OCI-LY1 (cell line): ENCODE measurements around the gene DCLRE1A.

ENCODE experiments used
- H2AFZ ChIP-seq: fragments of 200-600 bp; sonication (generic), shearing (Covaris generic); 2 replicates; pipeline ENCODE4 v1.6.0; 2014; ENCODE audit warnings: antibody characterized with exemption, mild to moderate bottlenecking, low read length
- H3F3A ChIP-seq: fragments of 200-600 bp; sonication (generic), shearing (Covaris generic); 2 replicates; pipeline ENCODE4 v1.6.0; 2014; ENCODE audit warnings: mild to moderate bottlenecking, antibody characterized with exemption, low read length, moderate library complexity; ENCODE audit not compliant: insufficient read depth
- H3K27ac ChIP-seq: fragments of 200-600 bp; sonication (generic); 2 replicates; pipeline ENCODE4 v1.5.1; 2014; ENCODE audit warnings: low read length, mixed run types, mild to moderate bottlenecking, low read depth; ENCODE audit not compliant: poor library complexity, severe bottlenecking
- H3K27me3 ChIP-seq: fragments of 200-600 bp; sonication (generic); 2 replicates; pipeline ENCODE4 v1.6.0; 2014; ENCODE audit warnings: antibody characterized with exemption, mild to moderate bottlenecking, low read length, moderate library complexity; ENCODE audit not compliant: insufficient read depth
- H3K36me3 ChIP-seq: fragments of 200-600 bp; sonication (generic); 2 replicates; pipeline ENCODE4 v1.6.1; 2014; ENCODE audit warnings: mild to moderate bottlenecking, antibody characterized with exemption, low read length, moderate library complexity, mixed read lengths; ENCODE audit not compliant: insufficient read depth
- H3K4me1 ChIP-seq: fragments of 200-600 bp; sonication (generic); 2 replicates; pipeline ENCODE4 v1.5.1; 2014; ENCODE audit warnings: mild to moderate bottlenecking, low read length, moderate library complexity; ENCODE audit not compliant: insufficient read depth, severe bottlenecking
- H3K4me2 ChIP-seq: fragments of 200-600 bp; sonication (generic), shearing (Covaris generic); 2 replicates; pipeline ENCODE4 v1.6.1; 2014; ENCODE audit warnings: low read length
- H3K4me3 ChIP-seq: fragments of 200-600 bp; sonication (generic); 2 replicates; pipeline ENCODE4 v1.5.1; 2014; ENCODE audit warnings: low read length, low read depth, mild to moderate bottlenecking, mixed read lengths; ENCODE audit not compliant: poor library complexity, severe bottlenecking
- H3K79me2 ChIP-seq: fragments of 200-600 bp; shearing (Covaris generic); 2 replicates; pipeline ENCODE4 v1.6.1; 2016; ENCODE audit warnings: mixed run types, low read length, mixed read lengths; ENCODE audit not compliant: insufficient read depth
- H3K9ac ChIP-seq: fragments of 200-600 bp; sonication (generic), shearing (Covaris generic); 2 replicates; pipeline ENCODE4 v1.6.1; 2014; ENCODE audit warnings: mild to moderate bottlenecking, low read length, mixed read lengths
- H3K9me2 ChIP-seq: fragments of 200-600 bp; sonication (generic), shearing (Covaris generic); 2 replicates; pipeline ENCODE4 v1.6.1; 2014; ENCODE audit warnings: low read depth, mild to moderate bottlenecking, low read length, mixed read lengths
- H3K9me3 ChIP-seq: fragments of 200-600 bp; shearing (Covaris generic); 2 replicates; pipeline ENCODE4 v1.6.1; 2014; ENCODE audit warnings: low read length, mixed read lengths
- H4K20me1 ChIP-seq: fragments of 200-600 bp; sonication (generic), shearing (Covaris generic); 2 replicates; pipeline ENCODE4 v1.6.0; 2016; ENCODE audit warnings: mild to moderate bottlenecking, low read length; ENCODE audit not compliant: insufficient read depth
- CTCF ChIP-seq: fragments of 200-600 bp; sonication (generic), shearing (Covaris generic); IDR thresholded peaks from 2 replicates; pipeline ENCODE4 v1.5.1; 2017; ENCODE audit warnings: mild to moderate bottlenecking, antibody characterized with exemption, low read length, moderate library complexity, mixed read lengths
- EZH2 ChIP-seq: fragments of 200-600 bp; sonication (generic), shearing (Covaris generic); IDR thresholded peaks from 2 replicates; pipeline ENCODE4 v1.8.0; 2017; ENCODE audit warnings: borderline replicate concordance, mixed run types, mild to moderate bottlenecking, antibody characterized with exemption, low read length, moderate library complexity, mixed read lengths

The DCLRE1A gene

DNA sequence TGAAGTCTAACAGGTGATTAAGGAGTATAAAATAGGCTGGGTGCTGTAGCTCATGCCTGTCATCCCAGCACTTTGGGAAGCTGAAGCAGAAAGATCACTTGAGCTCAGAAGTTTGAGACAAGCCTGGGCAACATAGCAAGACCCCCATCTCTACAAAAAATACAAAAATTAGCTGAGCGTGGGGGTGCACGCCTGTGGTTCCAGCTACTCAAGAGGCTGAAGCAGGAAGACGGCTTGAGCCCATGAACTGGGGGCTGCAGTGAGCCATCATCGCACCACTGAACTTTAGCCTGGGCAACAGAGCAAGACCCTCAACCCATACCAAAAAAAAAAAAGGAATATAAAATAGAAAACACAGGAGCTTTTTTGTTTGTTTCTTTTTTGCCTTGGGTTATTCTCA, 47.4 kb downstream of the DCLRE1A start:
- Histone ChIP-seq H3K4me2 (no peak overlapping the region), H3K36me3 (no peaks in the 10 kb centered on the region), H3K9ac (no peak overlapping the region), H3K9me2 (no peaks in the 10 kb centered on the region), H3K4me3 (no peak overlapping the region), H3K9me3 (no peaks in the 10 kb centered on the region), H3K4me1 (no peaks in the 10 kb centered on the region), H4K20me1 (no peaks in the 10 kb centered on the region), H3K27ac (no peak overlapping the region), H3F3A (no peaks in the 10 kb centered on the region), H3K27me3 (peaks cover 5% of the 10 kb centered on the region; the same call in 1 of the 2 replicates), H2AFZ (no peak overlapping the region), H3K79me2 (no peaks in the 10 kb centered on the region)
- no peak for TF ChIP-seq EZH2
- no peak for TF ChIP-seq CTCF

DNA sequence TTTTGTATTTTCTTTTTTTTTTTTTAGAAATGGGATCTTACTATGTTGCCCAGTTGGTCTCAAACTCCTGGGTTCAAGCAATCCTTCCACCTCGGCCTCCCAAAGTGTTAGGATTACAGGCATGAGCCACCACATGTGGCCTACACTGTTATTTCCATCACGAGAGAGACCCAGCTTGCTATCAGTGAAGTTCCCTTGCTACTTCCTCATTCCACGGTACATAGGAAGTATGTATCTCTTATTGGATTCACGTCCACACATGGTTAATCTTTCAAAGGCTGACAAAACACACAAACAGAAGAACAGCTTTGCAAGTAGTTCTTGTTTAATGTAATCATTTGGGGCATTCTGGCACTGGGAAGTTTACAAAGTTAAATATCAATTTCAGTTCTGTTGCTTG, 50.9 kb downstream of the DCLRE1A start:
- Histone ChIP-seq H3K27me3 (peaks cover 5% of the 10 kb centered on the region; the same call in 1 of the 2 replicates), H3K4me1 (no peaks in the 10 kb centered on the region), H4K20me1 (no peaks in the 10 kb centered on the region), H3K4me2 (no peak overlapping the region), H3K9ac (no peak overlapping the region), H3K27ac (no peak overlapping the region), H2AFZ (no peak overlapping the region), H3F3A (no peaks in the 10 kb centered on the region), H3K9me2 (no peaks in the 10 kb centered on the region), H3K36me3 (no peaks in the 10 kb centered on the region), H3K79me2 (no peaks in the 10 kb centered on the region), H3K4me3 (no peak overlapping the region), H3K9me3 (no peaks in the 10 kb centered on the region)
- TF ChIP-seq EZH2 (no peak), CTCF (no peak)

- H3K79me2 ChIP-seq, result no peaks in the 10 kb centered on the region
- H3F3A ChIP-seq, result no peaks in the 10 kb centered on the region
- no peaks in the 10 kb centered on the region for H3K9me2 ChIP-seq
- TF ChIP-seq EZH2, result no peak
- H3K4me3 ChIP-seq, result no peak overlapping the region
- H3K4me1 ChIP-seq, result no peaks in the 10 kb centered on the region
- H3K9ac ChIP-seq, result no peak overlapping the region
- H3K27me3 ChIP-seq, result peaks cover 5% of the 10 kb centered on the region; the same call in 1 of the 2 replicates
- no peak overlapping the region for H3K27ac ChIP-seq
- no peak overlapping the region for H2AFZ ChIP-seq
- H3K36me3 ChIP-seq, result no peaks in the 10 kb centered on the region
- no peaks in the 10 kb centered on the region for H4K20me1 ChIP-seq
- H3K9me3 ChIP-seq, result no peaks in the 10 kb centered on the region
- H3K4me2 ChIP-seq, result no peak overlapping the region
Measured at GRCh38 chr10:113801569-113801968, 52.3 kb downstream of the DCLRE1A start.

DNA sequence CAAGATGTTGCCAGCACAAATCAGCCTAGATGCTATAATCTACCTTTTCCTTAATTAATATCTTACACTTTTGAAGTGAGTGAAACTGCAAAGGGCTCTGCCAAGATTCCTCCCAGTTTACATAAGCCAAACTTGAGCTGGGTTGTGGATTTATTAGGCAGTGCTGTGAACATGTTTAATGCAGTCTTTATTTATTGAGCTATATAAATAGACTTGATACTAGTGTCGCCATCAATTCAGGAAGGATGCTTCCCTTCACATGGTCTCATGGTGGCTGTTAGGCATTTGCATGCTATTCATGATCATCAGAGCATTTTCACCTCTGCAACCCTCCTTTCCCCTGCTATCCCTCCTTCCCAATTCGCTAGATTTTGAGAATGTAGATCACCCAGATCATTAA, 62.2 kb downstream of the DCLRE1A start:
- Histone ChIP-seq H3F3A (no peaks in the 10 kb centered on the region), H3K4me2 (no peak overlapping the region)

More for the DNA sequence above, 62.2 kb downstream of the DCLRE1A start:
- H3K79me2 ChIP-seq, result no peaks in the 10 kb centered on the region
- no peaks in the 10 kb centered on the region for H3K4me1 ChIP-seq
- no peak overlapping the region for H3K9ac ChIP-seq
- H3K36me3 ChIP-seq, result no peaks in the 10 kb centered on the region; the same call in 1 of the 2 replicates
- TF ChIP-seq CTCF (no peak), EZH2 (no peak)
- no peaks in the 10 kb centered on the region for H3K27me3 ChIP-seq
- H2AFZ ChIP-seq, result no peak overlapping the region
- no peak overlapping the region for H3K4me3 ChIP-seq
- H3K9me2 ChIP-seq, result no peaks in the 10 kb centered on the region
- no peaks in the 10 kb centered on the region for H3K9me3 ChIP-seq
- no peak overlapping the region for H3K27ac ChIP-seq
- H4K20me1 ChIP-seq, result no peaks in the 10 kb centered on the region
